Smooth muscle cell (in vitro differentiated cells): ENCODE data around the gene ACADM. TPM values are rescaled to one million over a fixed set of nuclear protein-coding genes. Genes with fewer than 3 reads are reported as not detected.
A peak's percentile ranks its signal among the peaks of the same experiment; 100 is the strongest.

Source experiments
- DNase-seq: peaks from one replicate; lab custom pipeline; 2025; ENCODE audit not compliant: unreplicated experiment; lab: John Stamatoyannopoulos, UW
- H2AFZ ChIP-seq: fragments of 200-600 bp; sonication (generic); 2 replicates; pipeline ENCODE4 v1.6.0; 2016; ENCODE audit warnings: antibody characterized with exemption, low read depth, mild to moderate bottlenecking
- H3F3A ChIP-seq: fragments of 200-600 bp; sonication (generic); 2 replicates; pipeline ENCODE4 v1.6.0; 2017; ENCODE audit warnings: antibody characterized with exemption, low read depth
- H3K27ac ChIP-seq: fragments of 200-600 bp; sonication (generic); 2 replicates; pipeline ENCODE4 v1.5.1; 2016; ENCODE audit warnings: low read depth, mild to moderate bottlenecking
- H3K27me3 ChIP-seq: fragments of 200-600 bp; sonication (generic); 2 replicates; pipeline ENCODE4 v1.6.1; 2016; ENCODE audit warnings: low read depth, mild to moderate bottlenecking
- H3K36me3 ChIP-seq: fragments of 200-600 bp; sonication (generic); 2 replicates; pipeline ENCODE4 v1.5.1; 2016; ENCODE audit warnings: low read depth
- H3K4me1 ChIP-seq: fragments of 200-600 bp; sonication (generic); 2 replicates; pipeline ENCODE4 v1.5.1; 2016; ENCODE audit warnings: low read depth
- H3K4me2 ChIP-seq: fragments of 200-600 bp; sonication (generic); 2 replicates; pipeline ENCODE4 v1.6.0; 2016; ENCODE audit warnings: mild to moderate bottlenecking
- H3K4me3 ChIP-seq: fragments of 200-600 bp; sonication (generic); 2 replicates; pipeline ENCODE4 v1.5.1; 2016; ENCODE audit warnings: mild to moderate bottlenecking
- H3K79me2 ChIP-seq: fragments of 200-600 bp; sonication (generic); 2 replicates; pipeline ENCODE4 v1.6.0; 2016; ENCODE audit warnings: low read depth, mild to moderate bottlenecking
- H3K9ac ChIP-seq: fragments of 200-600 bp; sonication (generic); 2 replicates; pipeline ENCODE4 v1.6.0; 2016; ENCODE audit warnings: low read depth
- H3K9me3 ChIP-seq: fragments of 200-600 bp; sonication (generic); replicated peaks from 2 replicates; pipeline ENCODE4 v1.5.1; 2016; ENCODE audit warnings: low read depth
- H4K20me1 ChIP-seq: fragments of 200-600 bp; sonication (generic); 2 replicates; pipeline ENCODE4 v1.6.0; 2016; ENCODE audit warnings: low read depth
- CTCF ChIP-seq: fragments of 200-600 bp; sonication (generic); IDR thresholded peaks from 2 replicates; pipeline ENCODE4 v1.5.1; 2017; ENCODE audit warnings: borderline replicate concordance, mild to moderate bottlenecking, antibody characterized with exemption; ENCODE audit not compliant: insufficient read depth, poor library complexity, severe bottlenecking
- WGBS: methylation state at CpG from one replicate; pipeline ENCODE4 v1.1.7; 2016; ENCODE audit warnings: low lambda C conversion rate; 5-methylcytosine and 5-hydroxymethylcytosine counted together
- polyA plus RNA-seq: library from polyadenylated mRNA; unstranded; fragments of >200 nt; fragmentation: Nextera tagmentation; extraction: Ambion mirVana; gene quantifications from 2 replicates; pipeline ENCODE4 v1.2.1, GENCODE V29; 2016
- total RNA-seq: library from RNA; depleted of rRNA; stranded (reverse); fragments of >200 nt; gene quantifications from 2 replicates; pipeline ENCODE4 v1.2.3, GENCODE V29; 2014

Gene ACADM
- total and polyA plus RNA-seq, 2 experiments from 2014 or later, result 20.5 to 28.6 TPM

GRCh38 chr1:75785320-75785982 is 60.9 kb downstream of the ACADM start:
- 14% methylated on average over 9 of the region's 9 CpGs for WGBS
- H3K36me3 ChIP-seq, result no peaks in the 10 kb centered on the region
- DNase-seq, result no peak
- no peaks in the 10 kb centered on the region for H3K27me3 ChIP-seq
- H3F3A ChIP-seq, result peaks cover 21% of the 10 kb centered on the region
- peak overlapping the region; percentile 58 for H3K27ac ChIP-seq
- peaks cover 39% of the 10 kb centered on the region for H4K20me1 ChIP-seq
- H3K9ac ChIP-seq, result peak overlapping the region; percentile 82
- no peaks in the 10 kb centered on the region for H3K9me3 ChIP-seq
- H3K4me2 ChIP-seq, result peak overlapping the region; percentile 100
- no peak for TF ChIP-seq CTCF
- peaks cover 29% of the 10 kb centered on the region for H3K4me1 ChIP-seq
- H2AFZ ChIP-seq, result peak overlapping the region; percentile 99
- peak overlapping the region; percentile 70 for H3K4me3 ChIP-seq
- peaks cover 44% of the 10 kb centered on the region for H3K79me2 ChIP-seq

GRCh38 chr1:75785983-75786853 is 61.7 kb downstream of the ACADM start, which contains the start of gene RABGGTB:
RABGGTB (plus strand) TSS chr1:75786256; CDS start chr1:75786272, 16 bp downstream.
- H3K79me2 ChIP-seq, result peaks cover 52% of the 10 kb centered on the region
- peak within 1 kb of the TSS; percentile 58 for H3K27ac ChIP-seq
- no peaks in the 10 kb centered on the region for H3K9me3 ChIP-seq
- H3F3A ChIP-seq, result peaks cover 24% of the 10 kb centered on the region
- H3K36me3 ChIP-seq, result peaks cover 5% of the 10 kb centered on the region
- no peaks in the 10 kb centered on the region for H3K27me3 ChIP-seq
- DNase-seq, result peak; percentile 66
- under 1% methylated on average over 28 of the region's 28 CpGs for WGBS
- H3K4me2 ChIP-seq, result peak within 1 kb of the TSS; percentile 100
- no peak for TF ChIP-seq CTCF
- peak within 1 kb of the TSS; percentile 70 for H3K4me3 ChIP-seq
- H4K20me1 ChIP-seq, result peaks cover 47% of the 10 kb centered on the region
- H3K9ac ChIP-seq, result peak within 1 kb of the TSS; percentile 82
- H2AFZ ChIP-seq, result peak within 1 kb of the TSS; percentile 99
- peaks cover 29% of the 10 kb centered on the region for H3K4me1 ChIP-seq

- no peaks in the 10 kb centered on the region for H3K27me3 ChIP-seq
- 3% methylated on average over 10 of the region's 10 CpGs for WGBS
- H3F3A ChIP-seq, result peaks cover 32% of the 10 kb centered on the region
- H3K4me2 ChIP-seq, result peak overlapping the region; percentile 100
- peak overlapping the region; percentile 82 for H3K9ac ChIP-seq
- peak overlapping the region; percentile 70 for H3K4me3 ChIP-seq
- peak overlapping the region; percentile 58 for H3K27ac ChIP-seq
- peaks cover 29% of the 10 kb centered on the region for H3K4me1 ChIP-seq
- H3K9me3 ChIP-seq, result no peaks in the 10 kb centered on the region
- no peak for TF ChIP-seq CTCF
- H3K79me2 ChIP-seq, result peaks cover 59% of the 10 kb centered on the region
- peaks cover 11% of the 10 kb centered on the region for H3K36me3 ChIP-seq
- H2AFZ ChIP-seq, result no peak overlapping the region
- DNase-seq, result no peak
- peaks cover 55% of the 10 kb centered on the region for H4K20me1 ChIP-seq
These were observed 62.5 kb downstream of the ACADM start for GRCh38 chr1:75786901-75787493.
